Measurements from ENCODE around the gene SLC6A2.
"Not testable (repeated sequence)": the region's sequence is repeated elsewhere in the genome, so short reads cannot be mapped to it uniquely, and the experiment has no call there.

The SLC6A2 gene

DNA sequence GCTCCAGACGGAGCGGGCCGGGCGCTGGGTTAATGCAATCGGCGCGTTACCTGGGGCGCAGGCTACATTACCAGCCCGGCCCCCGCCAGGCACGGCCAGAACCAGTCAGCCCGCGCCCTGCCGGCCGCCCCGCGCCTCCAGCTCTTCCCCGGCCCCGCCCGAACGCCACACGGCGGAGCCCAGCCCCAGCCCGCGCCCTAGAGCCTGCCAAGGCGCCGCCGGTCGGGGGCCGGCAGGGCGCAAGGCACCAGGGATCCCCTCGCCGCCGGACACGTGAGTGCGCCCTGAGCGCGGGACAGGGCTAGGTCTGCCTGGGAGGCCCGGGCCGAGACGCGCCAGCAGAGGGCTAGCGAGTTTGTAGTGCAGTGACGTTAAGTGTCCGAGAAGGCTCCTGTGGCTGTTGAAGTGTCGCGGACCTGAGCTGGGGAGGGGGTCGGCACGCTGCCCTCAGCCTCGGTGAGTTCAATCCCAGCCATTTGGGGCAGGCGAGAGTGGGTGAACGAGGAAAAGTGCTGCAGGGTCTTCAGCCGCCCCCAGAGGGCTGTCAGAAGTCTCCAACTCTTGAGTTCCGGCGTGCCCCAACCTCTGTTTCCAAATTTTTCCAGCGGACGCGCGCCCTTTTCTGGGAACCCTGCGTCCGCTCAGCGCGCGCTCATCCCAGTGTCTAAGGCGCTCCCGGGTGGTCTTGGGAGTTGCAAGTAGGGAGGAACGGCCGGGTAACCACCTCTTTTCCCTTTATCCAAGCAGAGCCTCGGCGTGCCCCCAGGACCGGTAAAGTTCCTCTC is at the start of gene SLC6A2:
TSS of gene SLC6A2 (plus strand) at position 92 of the 785 bp plus-strand sequence. CDS start 707 bp downstream, outside the sequence.
- DNase-seq (ENCODE audit: low read depth), result no peak

DNA sequence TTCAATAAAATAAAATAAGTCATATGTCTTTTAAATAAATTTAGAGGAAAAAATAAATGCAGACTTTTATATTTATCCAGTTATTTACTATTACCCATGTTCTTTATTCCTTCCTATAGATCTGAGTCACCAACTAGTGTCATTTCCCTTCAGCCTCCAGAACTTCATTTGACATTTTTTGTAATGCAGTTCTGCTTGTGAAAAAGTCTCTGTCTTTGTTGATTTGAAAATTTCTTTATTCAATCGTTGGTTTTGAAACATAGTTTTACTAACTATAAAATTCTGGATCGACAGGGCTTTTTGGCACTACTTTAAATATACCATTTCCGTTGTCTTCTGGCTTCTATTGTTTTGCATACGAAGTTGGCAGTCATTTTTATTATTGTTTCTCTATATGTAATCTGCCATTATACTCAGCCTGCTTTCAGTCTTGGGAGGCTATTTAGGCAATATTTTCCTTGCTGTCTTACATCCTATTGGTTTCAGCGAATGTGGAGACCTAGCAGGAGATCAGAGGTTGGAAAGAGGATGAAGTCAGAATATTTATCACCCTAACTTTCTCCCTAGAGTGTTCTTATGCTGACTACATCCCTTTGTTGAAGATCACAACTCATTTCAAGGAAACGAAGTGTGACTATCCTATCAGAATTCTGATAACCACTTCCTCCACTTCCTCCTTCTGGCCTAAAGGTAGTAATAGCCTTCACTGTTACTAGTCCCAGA is 42.0 kb upstream of the SLC6A2 start:
- DNase-seq (ENCODE audit: low read depth), result no peak

GRCh38 chr16:55615071-55615470 is 40.7 kb upstream of the SLC6A2 start:
- DNase-seq (ENCODE audit: low read depth), result no peak

GRCh38 chr16:55615670-55616069 is 40.1 kb upstream of the SLC6A2 start:
- DNase-seq (ENCODE audit: low read depth), result not testable (repeated sequence)

DNA sequence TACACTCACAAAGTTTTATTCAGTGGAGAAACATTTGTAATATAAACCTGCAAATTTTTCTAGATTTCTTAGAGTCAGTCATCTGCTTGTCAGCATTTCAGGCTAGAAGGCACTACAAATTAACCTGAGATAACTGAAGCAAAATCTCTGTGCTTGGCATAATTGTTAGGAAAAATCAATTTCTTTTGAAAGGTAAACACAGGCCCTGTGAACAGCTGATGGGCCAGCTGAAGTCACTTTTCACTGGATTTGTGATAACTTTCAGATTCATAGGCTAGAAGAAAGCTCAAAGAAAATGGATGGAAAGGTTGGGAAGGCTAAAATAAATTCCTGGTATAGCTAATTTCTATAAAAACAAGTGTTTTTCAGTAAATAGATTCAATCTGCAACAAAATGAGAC is 34.0 kb upstream of the SLC6A2 start:
- no peak for DNase-seq (ENCODE audit: low read depth)

DNA sequence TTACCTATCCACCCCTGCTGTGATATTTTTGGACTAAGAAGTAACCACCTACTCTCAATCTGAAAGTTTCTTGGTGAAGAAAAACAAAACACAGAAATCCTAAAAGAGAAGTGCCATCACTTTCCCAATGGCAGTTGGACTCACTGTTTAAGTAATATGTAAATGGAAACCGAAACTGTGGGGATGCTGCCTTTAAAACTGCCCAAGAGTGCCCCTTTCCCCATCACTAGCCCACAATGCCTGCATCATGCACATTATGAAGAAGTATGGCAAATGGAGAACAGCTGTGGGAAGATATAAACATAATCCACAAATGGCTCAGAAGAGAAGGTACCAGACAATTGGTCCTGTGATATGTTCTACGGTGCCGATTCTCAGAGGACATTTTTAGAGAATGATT is 33.5 kb upstream of the SLC6A2 start:
- DNase-seq (ENCODE audit: low read depth), result no peak

GRCh38 chr16:55622930-55623561 is 32.7 kb upstream of the SLC6A2 start:
- DNase-seq (ENCODE audit: low read depth), result no peak

DNA sequence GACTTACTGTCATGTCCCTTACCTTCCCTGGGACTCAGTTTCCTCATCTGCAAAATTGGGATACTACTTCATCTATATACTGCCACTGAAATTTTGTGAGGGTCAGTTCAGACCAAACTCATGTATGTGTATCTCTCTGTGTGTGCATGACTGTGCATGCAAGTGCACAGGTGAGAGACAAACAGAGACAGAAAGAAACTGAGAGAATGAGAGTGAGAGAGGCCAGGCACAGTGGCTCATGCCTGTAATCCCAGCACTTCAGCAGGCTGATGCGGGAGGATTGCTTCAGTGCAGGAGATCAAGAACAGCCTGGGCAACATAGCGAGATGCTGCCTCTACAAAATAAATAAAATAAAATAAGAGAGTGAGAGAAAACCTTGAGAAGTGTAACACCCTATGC is 32.1 kb upstream of the SLC6A2 start:
- no peak for DNase-seq (ENCODE audit: low read depth)

DNA sequence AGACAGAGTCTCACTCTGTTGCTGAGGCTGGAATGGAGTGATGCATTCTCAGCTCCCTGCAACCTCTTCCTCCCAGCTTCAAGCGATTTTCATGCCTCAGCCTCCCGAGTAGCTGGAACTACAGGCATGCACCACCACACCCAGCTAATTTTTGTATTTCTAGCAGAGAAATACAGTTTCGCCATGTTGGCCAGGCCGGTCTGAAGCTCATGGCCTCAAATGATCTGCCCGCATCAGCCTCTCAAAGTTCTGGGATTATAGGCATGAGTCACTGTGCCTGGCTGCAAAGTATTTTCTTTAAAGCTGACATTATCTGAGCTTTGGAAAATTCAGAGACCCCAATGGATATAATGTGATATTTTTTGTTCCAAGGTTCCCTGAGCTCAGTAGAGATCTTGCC is 31.1 kb upstream of the SLC6A2 start:
- no peak for DNase-seq (ENCODE audit: low read depth)

DNA sequence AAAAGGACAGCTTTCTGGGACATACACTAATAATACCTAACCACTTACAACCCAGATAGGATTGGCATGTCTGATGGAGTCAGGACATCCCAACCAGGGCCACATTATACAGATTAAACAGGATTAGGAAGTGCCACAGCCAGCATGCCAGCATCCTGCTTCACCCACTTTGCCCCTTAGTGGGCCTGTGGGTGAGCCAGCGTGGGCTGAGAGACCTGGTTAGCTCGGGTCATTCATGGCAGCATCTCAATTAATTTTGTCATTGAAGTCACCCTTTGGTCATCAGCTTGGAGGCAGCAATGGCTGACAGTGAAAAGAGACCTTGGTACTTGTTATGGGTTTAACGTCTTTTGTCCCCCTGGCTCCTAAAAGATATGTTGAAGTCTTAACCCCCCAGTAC is 29.9 kb upstream of the SLC6A2 start:
- no peak for DNase-seq (ENCODE audit: low read depth)

- DNase-seq (ENCODE audit: low read depth), result no peak
Measured at GRCh38 chr16:55628306-55628968, 27.4 kb upstream of the SLC6A2 start.

DNA sequence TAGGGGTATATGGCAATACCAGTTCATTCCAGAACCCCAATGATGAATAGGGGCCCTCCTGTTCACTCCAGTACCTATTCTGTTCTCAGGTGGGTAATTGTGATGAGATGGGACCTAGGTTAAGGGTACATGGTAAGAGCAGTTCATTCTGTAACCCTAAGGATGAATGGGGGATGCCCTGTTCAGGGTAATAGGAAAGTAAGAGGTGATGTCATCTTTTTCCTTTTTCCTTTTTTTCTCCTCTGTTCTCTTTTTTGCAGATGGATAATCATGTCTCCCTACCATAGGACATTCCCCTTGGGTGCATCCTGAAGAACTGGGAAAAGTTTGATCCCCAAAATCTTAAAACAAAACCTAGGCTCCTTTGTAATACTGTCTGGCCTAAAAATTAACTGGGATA is 25.0 kb upstream of the SLC6A2 start:
- no peak for DNase-seq (ENCODE audit: low read depth)

DNA sequence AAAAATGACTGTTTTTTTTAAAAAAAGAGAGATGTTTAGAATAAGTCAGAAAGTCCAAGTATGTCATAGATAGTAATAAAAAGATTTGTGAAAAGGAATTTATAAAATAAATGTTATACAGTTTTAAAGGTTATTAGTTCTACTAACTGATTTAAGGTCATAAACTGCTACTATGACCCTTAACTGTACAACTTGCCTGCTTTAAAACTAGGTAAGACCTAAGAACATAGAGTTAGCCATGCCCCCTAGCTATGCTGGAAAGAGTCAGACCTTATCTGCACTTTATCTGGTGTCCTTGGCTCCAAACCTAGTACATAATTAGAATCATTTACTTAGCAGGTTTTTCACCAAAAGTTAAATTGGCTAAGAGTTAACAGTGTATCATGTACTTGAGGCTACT is 23.5 kb upstream of the SLC6A2 start:
- DNase-seq (ENCODE audit: low read depth), result no peak

- DNase-seq (ENCODE audit: low read depth), result no peak
Measured at GRCh38 chr16:55634193-55634592, 21.6 kb upstream of the SLC6A2 start.

DNA sequence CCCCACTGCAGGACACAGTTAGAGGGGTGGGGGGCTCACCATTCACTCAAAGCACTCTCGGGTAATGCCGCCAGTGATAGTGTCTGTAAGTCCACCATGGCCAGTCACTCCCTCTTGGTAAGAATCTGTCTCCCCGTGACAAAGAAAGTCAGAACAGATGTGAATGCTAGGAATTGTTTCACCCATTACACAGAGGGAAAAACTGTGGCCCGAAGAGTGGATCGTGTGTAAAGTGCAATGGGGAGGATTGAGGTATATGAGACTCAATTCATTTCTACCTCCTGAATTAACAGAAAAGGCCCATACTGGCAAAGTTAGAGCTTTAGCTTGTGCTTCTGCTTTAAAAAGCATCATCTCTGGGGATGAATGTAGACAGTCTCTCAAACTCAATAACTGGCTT is 17.5 kb upstream of the SLC6A2 start:
- DNase-seq (ENCODE audit: low read depth), result no peak

DNA sequence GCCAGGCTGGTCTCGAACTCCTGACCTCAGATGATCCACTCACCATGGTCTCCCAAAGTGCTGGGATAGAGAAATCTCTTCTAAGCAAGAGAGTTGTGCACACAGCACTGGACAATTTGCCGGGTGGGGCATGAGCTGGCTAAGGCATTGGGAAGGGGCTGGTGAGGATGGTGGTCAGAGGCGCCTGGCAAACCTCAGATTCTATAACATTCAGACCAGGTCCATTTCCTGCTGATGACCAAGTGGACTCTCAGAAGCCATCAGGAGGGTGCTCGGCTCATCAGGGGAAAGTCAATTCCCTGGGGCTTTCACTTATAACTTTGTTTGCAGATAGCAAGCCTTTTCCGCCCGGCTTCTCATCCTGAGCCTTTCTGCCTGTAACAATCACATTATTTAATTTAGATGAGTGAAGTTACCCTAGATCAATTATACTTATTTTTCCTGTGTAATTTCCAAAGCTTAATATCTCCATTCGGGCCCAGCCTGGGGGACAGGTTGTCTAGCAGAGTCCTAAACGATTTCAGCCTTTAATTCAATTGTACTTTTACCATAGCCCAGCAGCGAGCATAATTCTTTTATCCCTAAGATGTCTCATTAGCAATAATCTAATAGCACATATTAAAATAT is 15.0 kb upstream of the SLC6A2 start:
- DNase-seq (ENCODE audit: low read depth), result no peak

DNA sequence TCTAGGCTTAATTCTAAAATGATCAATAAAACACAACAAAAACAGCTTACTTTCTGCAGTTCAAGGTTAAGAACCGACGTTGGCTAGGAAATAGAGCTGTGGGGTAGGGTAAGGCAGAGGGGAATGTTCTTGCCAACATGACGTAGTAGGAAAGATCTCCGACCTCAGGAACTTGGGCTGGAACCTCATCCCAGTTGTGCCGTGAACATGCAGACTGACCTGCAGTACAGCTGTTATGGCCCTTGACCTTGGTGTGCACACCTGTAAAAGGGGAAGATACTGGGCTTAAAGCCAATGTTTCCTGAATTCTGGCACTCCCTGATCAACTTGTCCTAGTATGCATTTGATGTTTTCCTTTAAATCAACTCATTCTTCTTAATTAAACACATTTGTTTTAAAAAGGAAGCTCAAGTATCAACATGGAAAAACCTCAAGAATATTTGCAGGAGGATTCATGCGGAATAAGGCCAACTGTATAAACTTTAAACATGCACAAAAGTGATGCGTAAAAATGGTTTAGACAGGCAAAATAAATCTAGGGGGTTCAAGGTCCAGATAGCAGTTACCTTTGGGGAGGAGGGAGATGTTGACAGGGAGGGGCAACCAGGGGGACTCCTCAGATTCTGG is 14.2 kb upstream of the SLC6A2 start:
- DNase-seq (ENCODE audit: low read depth), result no peak

- DNase-seq (ENCODE audit: low read depth), result no peak
Measured at GRCh38 chr16:55642611-55643010, 13.2 kb upstream of the SLC6A2 start.

- DNase-seq (ENCODE audit: low read depth), result no peak
Measured at GRCh38 chr16:55643161-55643970, 12.4 kb upstream of the SLC6A2 start.

- no peak for DNase-seq (ENCODE audit: low read depth)
Measured at GRCh38 chr16:55645986-55646385, 9.8 kb upstream of the SLC6A2 start.

- DNase-seq (ENCODE audit: low read depth), result no peak
Measured at GRCh38 chr16:55647343-55647742, 8.4 kb upstream of the SLC6A2 start.
